Stimulated activated CD4-positive, alpha-beta T cell treated with anti-CD3 and anti-CD28 coated beads, Interleukin-1b, Interleukin-23, amount 100 ng/mL, for 4 hours (primary cell): ENCODE results near the gene FHOD1.

ENCODE experiments used
- DNase-seq, 2 donors: peaks; one replicate each; pipeline ENCODE4 v3.0.0-alpha.2; 2020; ENCODE audit warnings: low read depth in 2 of 2

Gene FHOD1

GRCh38 chr16:67207249-67208091 lies 39.8 kb downstream of the FHOD1 start:
- DNase-seq: no peak

GRCh38 chr16:67206838-67207248 lies 40.4 kb downstream of the FHOD1 start:
- no peak for DNase-seq

DNA sequence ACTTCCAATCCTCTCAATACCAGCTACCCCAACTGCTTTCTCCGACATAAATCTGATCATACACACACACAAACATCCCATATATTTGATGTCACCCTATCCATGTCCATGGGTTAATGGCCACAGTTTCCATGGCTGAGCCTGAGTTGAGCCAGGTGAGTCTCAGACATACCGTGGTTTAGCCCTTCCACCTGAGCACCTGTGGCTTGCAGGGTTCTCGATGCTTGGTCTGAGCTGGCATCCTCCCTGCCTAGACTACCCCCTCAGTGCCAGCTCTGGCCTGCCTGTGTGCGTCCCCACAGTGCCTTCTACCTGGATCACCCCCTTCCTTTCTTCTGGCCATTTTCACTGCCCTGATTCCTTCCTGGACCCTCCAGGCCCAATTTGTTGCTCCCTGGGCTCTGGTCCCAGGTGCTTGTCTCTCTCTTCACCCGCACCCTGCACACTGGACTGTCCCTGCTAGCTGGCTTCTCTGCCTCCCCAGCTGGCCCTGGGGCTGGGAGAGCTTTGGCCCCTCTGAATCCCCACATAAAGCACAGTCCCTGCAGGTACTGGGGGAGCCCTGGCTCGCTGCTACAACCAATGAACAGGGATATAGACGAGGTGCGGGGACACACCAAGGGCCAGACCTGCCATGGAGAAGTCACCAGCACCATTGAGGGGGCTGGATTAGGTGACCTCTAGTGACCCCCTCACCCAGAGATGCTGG lies 41.0 kb downstream of the FHOD1 start:
- no peak for DNase-seq

DNA sequence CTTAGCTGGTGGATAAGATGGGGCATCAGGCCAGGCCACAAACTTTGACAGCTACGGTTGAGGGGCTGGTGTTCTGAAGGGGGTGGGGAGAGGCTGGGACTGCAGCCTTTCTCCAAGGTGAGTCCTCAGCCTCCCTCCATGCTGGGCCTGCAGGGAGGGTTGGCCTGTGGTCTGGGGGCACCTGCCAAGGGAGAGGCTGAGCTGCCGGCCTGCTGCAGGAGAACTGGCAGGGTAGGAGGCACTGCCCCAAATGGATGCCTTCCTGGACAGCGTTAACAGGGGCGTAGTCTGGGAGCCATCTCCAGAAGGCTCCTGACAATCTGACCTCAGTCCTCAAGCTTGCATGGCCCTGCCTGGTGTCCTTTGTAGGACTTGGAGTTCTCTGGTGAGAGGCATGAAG lies 43.2 kb downstream of the FHOD1 start:
- DNase-seq: no peak

GRCh38 chr16:67202956-67203493 lies 44.3 kb downstream of the FHOD1 start:
- DNase-seq: no peak

- DNase-seq: no peak
Measured at GRCh38 chr16:67202426-67202825, 44.9 kb downstream of the FHOD1 start.

DNA sequence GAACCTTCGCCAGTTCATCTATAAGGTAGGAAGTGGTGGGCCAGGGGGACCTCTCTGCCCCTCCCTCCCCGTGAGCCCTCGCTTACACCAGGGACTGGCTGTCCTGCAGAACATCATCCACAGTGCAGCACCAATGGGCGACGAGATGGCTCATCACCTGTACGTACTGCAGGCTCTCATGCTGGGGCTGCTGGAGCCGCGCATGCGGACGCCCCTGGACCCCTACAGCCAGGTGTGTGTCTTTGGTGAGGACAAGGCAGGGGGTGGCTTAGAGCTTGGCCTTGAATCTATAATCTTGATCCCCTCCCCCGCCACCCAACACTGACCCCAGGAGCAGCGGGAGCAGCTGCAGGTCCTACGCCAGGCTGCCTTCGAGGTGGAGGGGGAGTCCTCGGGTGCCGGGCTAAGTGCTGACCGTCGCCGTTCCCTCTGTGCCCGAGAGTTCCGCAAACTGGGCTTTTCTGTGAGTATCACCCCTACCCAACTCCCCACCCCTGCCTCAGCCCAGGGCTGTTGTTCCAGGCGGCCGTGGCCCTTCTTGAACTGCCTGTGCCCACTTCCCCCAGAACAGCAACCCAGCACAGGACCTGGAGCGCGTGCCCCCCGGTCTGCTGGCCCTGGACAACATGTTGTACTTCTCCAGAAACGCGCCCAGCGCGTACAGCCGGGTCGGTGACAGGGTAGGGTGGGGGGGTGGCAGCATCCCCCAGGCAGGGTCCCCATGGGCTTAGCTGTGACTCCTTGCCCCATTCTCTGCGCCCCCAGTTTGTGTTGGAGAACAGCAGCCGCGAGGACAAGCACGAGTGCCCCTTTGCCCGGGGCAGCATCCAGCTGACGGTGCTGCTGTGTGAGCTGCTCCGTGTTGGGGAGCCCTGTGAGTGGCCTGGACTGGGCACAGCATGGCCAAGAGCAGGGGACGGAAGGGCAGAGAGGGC lies 45.6 kb downstream of the FHOD1 start:
- no peak for DNase-seq

- DNase-seq: no peak
Measured at GRCh38 chr16:67200491-67200890, 46.8 kb downstream of the FHOD1 start.

- no peak for DNase-seq
Measured at GRCh38 chr16:67199808-67200198, 47.5 kb downstream of the FHOD1 start.

GRCh38 chr16:67199011-67199807 lies 48.1 kb downstream of the FHOD1 start, which contains the start of gene ELMO3:
Gene ELMO3, plus strand, starts transcription at chr16:67199131. Its CDS starts 196 bp downstream, at chr16:67199327.
- DNase-seq: no peak

DNA sequence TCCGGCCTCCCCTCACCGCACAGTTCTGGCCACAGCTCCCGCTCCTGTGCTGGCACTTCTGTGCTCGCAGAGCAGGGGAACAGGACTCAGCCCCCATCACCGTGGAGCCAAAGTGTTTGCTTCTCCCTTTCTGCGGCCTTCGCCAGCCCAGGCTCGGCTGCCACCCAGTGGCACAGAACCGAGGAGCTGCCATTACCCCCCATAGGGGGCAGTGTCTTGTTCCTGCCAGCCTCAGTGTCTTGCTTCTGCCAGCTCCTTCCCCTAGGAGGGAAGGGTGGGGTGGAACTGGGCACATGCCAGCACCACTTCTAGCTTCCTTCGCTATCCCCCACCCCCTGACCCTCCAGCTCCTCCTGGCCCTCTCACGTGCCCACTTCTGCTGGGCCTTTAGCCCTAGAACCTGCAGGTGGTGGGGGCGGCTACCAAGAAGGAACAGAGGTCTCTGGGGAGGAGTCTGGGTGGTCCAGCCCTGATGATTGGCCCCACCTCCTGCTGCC lies 49.0 kb downstream of the FHOD1 start:
- DNase-seq: no peak

GRCh38 chr16:67197704-67198103 lies 49.6 kb downstream of the FHOD1 start:
- no peak for DNase-seq

DNA sequence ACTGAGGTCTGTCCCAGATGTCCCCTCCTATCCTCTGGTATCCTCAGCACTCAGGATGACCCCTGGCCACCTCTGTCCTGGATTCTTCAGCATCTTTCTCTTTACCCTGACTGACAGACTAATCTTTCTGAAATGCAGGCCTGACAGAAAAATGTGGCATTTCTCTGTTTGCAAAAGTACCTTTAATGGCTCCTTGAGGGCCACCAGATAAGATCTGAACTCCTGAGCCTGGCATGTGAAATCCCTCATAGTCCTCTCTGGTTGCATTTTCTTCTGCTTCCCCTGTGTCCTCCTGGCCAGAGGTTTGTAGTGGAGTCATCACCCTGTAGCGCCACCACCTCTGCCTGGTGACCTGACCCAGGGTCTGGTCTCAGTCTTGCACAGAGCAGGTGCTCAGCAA lies 50.4 kb downstream of the FHOD1 start:
- DNase-seq: no peak

DNA sequence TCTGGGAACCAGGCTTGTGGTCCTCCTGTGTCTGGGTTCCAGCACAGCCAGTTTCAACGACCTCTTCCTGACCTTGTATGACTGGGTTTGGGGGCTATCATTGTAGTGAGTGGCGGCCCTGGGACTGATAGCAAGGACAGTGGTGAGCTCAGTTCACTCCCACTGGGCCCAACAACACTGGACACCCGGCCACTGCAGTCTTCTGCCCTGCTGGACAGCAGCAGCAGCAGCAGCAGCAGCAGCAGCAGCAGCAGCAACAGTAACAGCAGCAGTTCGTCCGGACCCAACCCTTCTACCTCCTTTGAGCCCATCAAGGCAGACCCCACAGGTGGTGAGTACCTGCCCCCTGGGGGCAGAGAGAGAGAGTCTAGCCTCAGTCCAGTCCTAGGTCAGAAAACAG lies 51.6 kb downstream of the FHOD1 start:
- DNase-seq: no peak

GRCh38 chr16:67194260-67194659 lies 53.0 kb downstream of the FHOD1 start:
- DNase-seq: no peak

- no peak for DNase-seq
Measured at GRCh38 chr16:67193536-67193935, 53.7 kb downstream of the FHOD1 start.

GRCh38 chr16:67192781-67193361 lies 54.4 kb downstream of the FHOD1 start:
- no peak for DNase-seq

GRCh38 chr16:67191995-67192681 lies 55.1 kb downstream of the FHOD1 start, which contains the start of gene E2F4:
Gene E2F4, plus strand, starts transcription at chr16:67192155. Its CDS starts 73 bp downstream, at chr16:67192228.
- peak; percentile 77 to 80 for DNase-seq

DNA sequence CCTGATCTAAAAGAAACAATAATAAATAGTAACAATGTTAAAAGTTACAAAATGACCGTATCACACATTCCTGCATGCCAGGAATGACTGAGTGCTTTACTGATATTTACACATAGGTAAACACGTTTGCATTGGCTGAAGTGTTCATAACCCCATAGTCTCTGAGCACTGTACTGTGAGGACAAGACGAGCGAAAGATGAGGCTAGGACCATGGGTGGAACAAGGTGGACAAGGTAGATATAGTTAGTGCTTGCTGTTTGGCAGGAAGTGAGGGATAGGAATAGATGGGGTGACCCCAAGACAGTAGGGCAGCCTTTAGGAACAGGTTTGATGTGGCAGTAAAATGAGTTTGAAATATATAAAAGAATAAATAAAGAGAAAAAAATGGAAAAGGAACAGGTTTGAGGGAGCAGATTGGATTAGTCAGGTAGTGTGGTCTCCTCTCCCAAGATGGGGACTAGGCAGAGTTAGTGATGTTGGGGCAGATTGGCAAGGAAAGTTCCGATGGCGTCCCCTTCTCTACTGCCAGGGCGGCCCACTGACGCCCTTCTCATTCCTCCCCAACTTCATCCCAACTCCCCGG lies 55.8 kb downstream of the FHOD1 start:
- no peak for DNase-seq
